Activated CD4-positive, alpha-beta memory T cell treated with anti-CD3 and anti-CD28 coated beads, Interleukin-2, amount 10 ng/mL, durations not matched to agents 7 days and 5 days (primary cell): ENCODE measurements around the gene MBD3. TPM values are rescaled to one million over a fixed set of nuclear protein-coding genes. Genes with fewer than 3 reads are reported as not detected.

Experiments used
- CTCF ChIA-PET: fragments of 350-600 bp; sonication (Branson Sonifier 250); formaldehyde crosslinking; loops from one replicate; lab custom pipeline; 2021; ENCODE audit warnings: antibody characterized with exemption, inconsistent platforms; lab: Charles Lee
- POLR2A ChIA-PET: fragments of 350-600 bp; sonication (Branson Sonifier 250); formaldehyde crosslinking; loops from one replicate; lab custom pipeline; 2021; ENCODE audit warnings: antibody characterized with exemption; lab: Charles Lee
- DNase-seq: peaks from one replicate; pipeline ENCODE4 v3.0.0-alpha.2; 2020
- H3K27ac Mint-ChIP-seq: one replicate; pipeline ENCODE4 v1.8.0; 2021; ENCODE audit warnings: mild to moderate bottlenecking, mixed read lengths
- H3K27me3 Mint-ChIP-seq: one replicate; pipeline ENCODE4 v1.8.0; 2021; ENCODE audit warnings: mixed read lengths
- H3K36me3 Mint-ChIP-seq: one replicate; pipeline ENCODE4 v1.8.0; 2021; ENCODE audit warnings: low read depth, mixed read lengths
- H3K4me1 Mint-ChIP-seq: one replicate; pipeline ENCODE4 v1.8.0; 2021; ENCODE audit warnings: mixed read lengths
- H3K4me3 Mint-ChIP-seq: one replicate; pipeline ENCODE4 v1.8.0; 2021; ENCODE audit warnings: mild to moderate bottlenecking, mixed read lengths
- H3K9me3 Mint-ChIP-seq: one replicate; pipeline ENCODE4 v1.8.0; 2021; ENCODE audit warnings: mixed read lengths
- total RNA-seq, 2 experiments: library from RNA; stranded (reverse); gene quantifications; one replicate each; pipeline ENCODE4 v1.2.3, GENCODE V29; 2021

Gene MBD3
- total RNA-seq, 2 experiments from 2014 or later: 63.6 to 66.8 TPM

DNA sequence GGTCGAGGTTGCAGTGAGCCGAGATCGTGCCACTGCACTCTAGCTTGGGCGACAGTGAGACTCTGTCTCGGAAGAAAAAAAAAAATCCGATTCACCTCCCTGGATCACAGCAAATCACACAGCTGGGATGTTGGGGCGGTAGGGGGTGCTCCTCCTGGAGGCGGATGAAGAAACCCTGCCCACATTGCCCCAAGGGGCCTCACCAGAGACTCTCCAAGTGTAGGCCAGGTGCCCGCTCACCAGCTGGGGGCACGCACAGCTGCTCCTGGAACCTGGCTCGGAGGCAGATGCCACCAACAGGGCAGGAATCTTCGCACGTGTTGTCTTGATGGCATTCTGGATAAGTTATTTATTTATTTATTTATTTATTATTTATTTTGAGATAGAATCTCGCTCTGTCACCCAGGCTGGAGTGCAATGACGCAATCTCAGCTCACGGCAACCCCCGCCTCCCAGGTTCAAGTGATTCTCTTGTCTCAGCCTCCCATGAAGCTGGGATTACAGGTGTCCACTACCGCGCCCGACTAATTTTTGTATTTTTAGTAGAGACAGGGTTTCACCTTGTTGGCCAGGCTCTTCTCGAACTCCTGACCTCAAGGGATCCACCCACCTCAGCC is 9.5 kb upstream of the MBD3 start:
- no peak overlapping the region for H3K27ac Mint-ChIP-seq
- POLR2A ChIA-PET: interaction anchor here (5.9 kb wide), 1 partner anchor 9 kb away, joined by 60 read pairs; the partner anchor contains the start of gene MBD3
- no peaks in the 10 kb centered on the region for H3K27me3 Mint-ChIP-seq

DNA sequence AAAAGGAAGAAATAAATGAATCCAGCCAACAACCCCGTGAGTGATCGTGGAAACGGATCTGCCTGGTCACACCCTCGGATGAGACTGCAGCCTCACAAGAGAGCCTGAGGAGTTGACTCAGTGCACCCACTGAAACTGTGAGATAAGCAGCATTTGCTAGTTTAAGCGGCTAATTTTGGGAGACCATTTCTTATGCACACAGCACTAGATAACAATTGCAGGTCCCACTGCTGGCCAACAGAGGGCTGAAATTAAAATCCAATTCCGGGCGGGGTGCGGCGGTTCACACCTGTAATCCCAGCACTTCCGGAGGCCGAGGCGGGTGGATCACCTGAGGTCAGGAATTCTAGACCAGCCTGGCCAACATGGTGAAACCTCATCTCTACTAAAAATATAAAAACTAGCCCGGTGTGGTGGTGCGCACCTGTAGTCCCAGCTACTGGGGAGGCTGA is 9.0 kb upstream of the MBD3 start:
- Mint-ChIP-seq H3K4me1 (peaks cover 36% of the 10 kb centered on the region), H3K27me3 (no peaks in the 10 kb centered on the region), H3K4me3 (no peak overlapping the region), H3K27ac (no peak overlapping the region), H3K9me3 (no peaks in the 10 kb centered on the region), H3K36me3 (peaks cover 28% of the 10 kb centered on the region)
- POLR2A ChIA-PET: interaction anchor here (5.9 kb wide), 1 partner anchor 8 kb away, joined by 60 read pairs; the partner anchor contains the start of gene MBD3
- CTCF ChIA-PET: interaction anchor here (1.2 kb wide), 1 partner anchor 9 kb away, joined by 3 read pairs; the partner anchor contains the start of gene MBD3
- no peak for DNase-seq

More for the DNA sequence above, 9.5 kb upstream of the MBD3 start:
- CTCF ChIA-PET: no interaction called here
- DNase-seq: no peak
- H3K9me3 Mint-ChIP-seq: no peaks in the 10 kb centered on the region
- peaks cover 26% of the 10 kb centered on the region for H3K36me3 Mint-ChIP-seq
- H3K4me3 Mint-ChIP-seq: no peak overlapping the region
- H3K4me1 Mint-ChIP-seq: peaks cover 40% of the 10 kb centered on the region

DNA sequence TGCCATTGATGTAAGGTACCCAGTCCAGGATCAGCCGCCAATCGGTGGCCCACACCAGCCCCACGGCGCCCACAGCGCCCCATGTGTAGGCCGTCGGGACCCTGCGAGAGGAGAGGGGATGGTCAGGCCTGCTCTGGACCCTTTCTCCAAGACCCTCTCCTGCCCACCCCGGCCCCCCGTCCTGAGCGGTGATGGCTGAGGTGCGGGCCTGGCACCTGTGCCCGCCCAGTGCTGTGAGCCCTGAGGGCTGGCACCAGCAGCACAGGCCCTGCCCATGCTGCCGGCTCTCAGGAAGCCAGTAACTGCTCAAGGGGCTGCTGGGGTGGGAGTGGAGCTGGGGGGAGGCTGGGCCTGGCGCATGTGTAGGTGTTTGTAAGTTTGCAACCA is 6.8 kb upstream of the MBD3 start:
- H3K9me3 Mint-ChIP-seq: no peaks in the 10 kb centered on the region
- no peak overlapping the region for H3K27ac Mint-ChIP-seq
- peaks cover 28% of the 10 kb centered on the region for H3K36me3 Mint-ChIP-seq
- no peak overlapping the region for H3K4me3 Mint-ChIP-seq
- no peak for DNase-seq
- ChIA-PET POLR2A (no interaction called here), CTCF (no interaction called here)
- H3K27me3 Mint-ChIP-seq: no peaks in the 10 kb centered on the region
- H3K4me1 Mint-ChIP-seq: peaks cover 23% of the 10 kb centered on the region

DNA sequence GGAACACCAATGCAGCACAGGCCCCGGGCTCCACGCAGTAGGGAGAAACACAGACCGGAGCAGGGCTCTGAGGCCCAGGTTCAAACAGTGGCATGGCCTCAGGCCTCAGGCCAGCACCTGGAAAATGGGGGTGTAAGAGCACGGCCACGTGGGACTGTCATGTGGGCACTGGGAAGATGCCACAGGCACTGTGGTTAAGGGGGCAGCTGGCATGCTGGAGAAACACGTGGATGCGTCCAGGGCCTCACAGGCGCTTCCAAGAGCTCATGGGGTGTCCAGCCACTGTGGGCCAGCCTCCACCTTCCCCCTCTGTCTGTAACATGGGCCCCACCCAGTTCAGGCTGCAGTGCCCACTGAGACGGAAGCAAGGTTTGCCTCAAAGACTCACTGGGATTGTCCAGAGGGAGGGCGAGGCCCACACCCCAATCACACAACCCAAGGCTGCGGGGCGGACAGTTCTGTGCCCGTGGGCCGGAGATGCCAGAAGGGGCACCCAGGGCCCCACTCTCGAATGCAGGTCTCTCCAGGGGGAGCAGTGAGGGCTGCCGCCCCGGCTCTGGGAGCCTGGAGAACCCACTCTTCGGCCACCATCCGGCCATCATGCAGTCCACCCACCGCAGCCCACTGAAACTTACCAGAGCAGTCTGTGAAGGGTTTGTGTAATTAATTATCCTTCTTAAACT is 6.3 kb upstream of the MBD3 start:
- peaks cover 28% of the 10 kb centered on the region for H3K36me3 Mint-ChIP-seq
- ChIA-PET POLR2A (no interaction called here), CTCF (no interaction called here)
- no peaks in the 10 kb centered on the region for H3K9me3 Mint-ChIP-seq
- H3K4me3 Mint-ChIP-seq: no peak overlapping the region
- no peaks in the 10 kb centered on the region for H3K27me3 Mint-ChIP-seq
- H3K4me1 Mint-ChIP-seq: peaks cover 18% of the 10 kb centered on the region
- no peak overlapping the region for H3K27ac Mint-ChIP-seq
- no peak for DNase-seq

DNA sequence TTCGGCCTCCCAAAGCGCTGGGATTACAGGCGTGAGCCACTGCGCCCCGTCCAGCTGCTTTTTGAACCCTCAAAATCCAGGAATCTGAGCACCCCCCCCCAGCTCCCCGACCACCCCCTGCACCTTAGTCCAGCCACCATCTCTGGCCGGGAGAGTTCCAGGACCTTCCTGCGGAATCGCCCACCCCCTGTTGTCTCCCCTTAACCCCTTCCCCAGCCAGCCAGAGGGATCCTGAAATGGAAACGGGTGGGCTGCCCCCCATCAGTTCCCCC is 772 bp upstream of the MBD3 start:
- H3K4me3 Mint-ChIP-seq: peak overlapping the region; percentile 85
- H3K36me3 Mint-ChIP-seq: peaks cover 18% of the 10 kb centered on the region
- no peaks in the 10 kb centered on the region for H3K27me3 Mint-ChIP-seq
- ChIA-PET CTCF (interaction anchor here (1.2 kb wide), 1 partner anchor 13 kb away, joined by 6 read pairs; no protein-coding TSS in a partner anchor), POLR2A (interaction anchor here (1.1 to 2.8 kb wide), 3 partner anchors 10 to 218 kb away, joined by 3 to 60 read pairs (median 6); partner anchors contain the start of gene UQCR11)
- no peak overlapping the region for H3K27ac Mint-ChIP-seq
- no peak for DNase-seq
- H3K4me1 Mint-ChIP-seq: peaks cover 19% of the 10 kb centered on the region
- H3K9me3 Mint-ChIP-seq: no peaks in the 10 kb centered on the region

DNA sequence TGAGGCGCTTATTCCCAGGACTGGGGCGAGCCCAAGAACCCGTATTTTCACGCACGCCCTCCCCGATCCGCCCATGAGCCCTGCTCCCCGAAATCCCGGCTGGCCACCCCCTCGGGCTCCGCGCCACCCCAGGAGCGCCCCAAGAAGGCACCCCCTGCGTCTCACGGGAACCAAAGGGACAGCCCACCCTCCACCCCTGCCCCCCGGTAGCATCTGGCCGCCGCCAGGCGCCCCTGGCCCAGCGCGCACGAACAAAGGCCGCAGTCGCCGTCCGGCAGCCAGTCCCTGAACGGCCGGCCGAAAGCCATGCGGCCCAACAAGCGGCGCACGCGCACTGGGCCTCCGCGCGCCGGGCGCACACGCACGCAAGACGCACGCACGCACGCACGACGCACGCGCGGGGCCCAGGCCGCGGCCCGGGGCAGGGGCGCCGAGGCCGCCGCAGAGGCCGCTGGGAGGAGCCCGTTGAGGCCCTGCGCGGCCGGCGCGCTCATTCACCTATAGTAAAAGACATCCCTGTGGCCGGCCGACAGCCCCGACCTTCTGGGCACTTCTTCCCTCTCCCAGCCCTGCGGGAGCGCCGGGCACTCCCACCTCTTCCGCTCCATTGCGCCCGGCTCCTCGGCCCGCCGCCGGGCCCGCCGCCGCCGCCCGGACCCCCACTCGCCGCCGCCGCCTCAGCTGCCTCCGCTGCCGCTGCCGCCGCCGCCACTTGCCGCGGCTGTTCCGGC is 476 bp downstream of the MBD3 start:
- ChIA-PET CTCF (interaction anchor here (0.8 to 2.0 kb wide), 4 partner anchors 9 to 15 kb away, joined by 3 to 7 read pairs (median 5); no protein-coding TSS in a partner anchor), POLR2A (interaction anchor here (1.0 to 2.8 kb wide), 6 partner anchors 8 to 239 kb away, joined by 3 to 60 read pairs (median 6); partner anchors contain the start of genes TCF3 and UQCR11)
- H3K4me3 Mint-ChIP-seq: peak overlapping the region; percentile 83
- H3K4me1 Mint-ChIP-seq: peaks cover 25% of the 10 kb centered on the region
- no peaks in the 10 kb centered on the region for H3K9me3 Mint-ChIP-seq
- H3K27me3 Mint-ChIP-seq: no peaks in the 10 kb centered on the region
- peak overlapping the region; percentile 83 for H3K27ac Mint-ChIP-seq
- peak; percentile 87 for DNase-seq
- H3K36me3 Mint-ChIP-seq: peaks cover 15% of the 10 kb centered on the region

DNA sequence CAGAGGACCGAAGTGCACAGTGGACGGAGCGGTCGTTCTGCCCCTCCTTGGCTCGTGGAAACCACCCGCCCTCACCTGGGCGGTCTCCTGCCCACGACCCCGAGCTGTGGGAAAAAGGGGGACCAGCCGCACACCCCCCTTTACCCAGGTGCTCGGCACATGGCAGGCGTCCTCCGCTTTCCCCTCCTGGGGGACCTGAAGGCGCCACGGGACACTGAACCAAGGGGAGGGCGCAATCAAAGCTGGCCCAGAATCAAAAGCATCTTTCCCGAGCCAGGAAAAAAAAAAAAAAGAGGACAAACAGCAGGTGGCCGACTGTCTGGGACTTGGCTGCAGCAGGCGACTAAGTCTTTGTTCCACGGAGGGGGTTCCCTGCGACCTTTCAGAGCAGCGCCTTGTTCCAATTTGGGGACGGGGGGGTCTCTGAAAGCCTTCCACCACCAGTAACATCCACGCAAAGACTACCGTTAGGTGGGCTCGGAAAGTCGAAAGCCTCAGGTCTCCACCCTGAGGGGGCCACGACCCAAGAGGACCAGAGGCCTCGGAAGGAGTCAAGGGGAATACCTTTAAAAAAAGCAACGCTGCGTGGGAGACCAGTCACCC is 1.1 kb downstream of the MBD3 start:
- H3K27ac Mint-ChIP-seq: peak overlapping the region; percentile 83
- peak overlapping the region; percentile 83 for H3K4me3 Mint-ChIP-seq
- no peaks in the 10 kb centered on the region for H3K27me3 Mint-ChIP-seq
- H3K9me3 Mint-ChIP-seq: no peaks in the 10 kb centered on the region
- CTCF ChIA-PET: interaction anchor here (1.1 to 2.0 kb wide), 4 partner anchors 14 to 81 kb away, joined by 4 to 6 read pairs (median 4); partner anchors contain the start of gene UQCR11
- H3K4me1 Mint-ChIP-seq: peaks cover 25% of the 10 kb centered on the region
- no peak for DNase-seq
- POLR2A ChIA-PET: interaction anchor here (0.8 to 2.3 kb wide), 4 partner anchors 13 to 322 kb away, joined by 3 to 17 read pairs (median 8); partner anchors contain the start of genes CIRBP, TCF3 and UQCR11
- H3K36me3 Mint-ChIP-seq: peaks cover 13% of the 10 kb centered on the region

DNA sequence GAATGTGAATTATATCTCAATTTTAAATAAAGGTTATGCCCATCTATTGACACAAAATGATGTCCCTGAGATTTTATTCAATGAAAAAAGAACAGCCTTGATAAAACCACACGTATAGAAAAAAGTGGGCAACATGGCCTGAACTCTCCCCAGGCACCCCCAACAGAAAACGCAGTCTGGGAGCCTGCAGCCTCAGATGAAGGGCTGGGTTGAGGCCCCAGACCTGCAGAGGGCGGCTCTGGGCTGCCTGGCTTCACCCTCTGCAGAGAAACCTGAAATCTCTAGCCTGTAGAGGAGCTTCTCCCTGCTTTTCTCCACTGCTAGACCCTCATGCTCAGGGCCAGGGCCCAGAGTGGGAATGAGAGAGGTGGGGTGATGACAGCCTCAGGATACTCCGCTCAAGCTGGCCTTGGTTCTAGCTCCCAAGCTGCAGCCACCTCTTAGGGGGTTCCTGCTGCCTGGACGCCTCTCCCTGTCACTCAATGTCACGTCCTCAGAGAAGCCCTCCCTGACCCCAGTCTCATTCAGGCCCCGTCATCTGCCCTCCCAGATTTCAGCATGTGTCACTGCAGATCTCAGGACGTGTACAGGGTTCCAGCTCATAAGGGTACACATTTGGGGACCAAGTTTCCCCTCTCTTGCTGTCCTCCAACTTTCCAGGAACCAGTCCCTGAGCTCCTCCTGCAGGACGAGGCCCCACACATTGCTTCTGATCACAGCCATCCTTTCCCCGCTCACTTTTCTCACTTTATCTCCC is 1.8 kb downstream of the MBD3 start:
- ChIA-PET CTCF (interaction anchor here (0.6 to 2.0 kb wide), 5 partner anchors 15 to 311 kb away, joined by 3 to 6 read pairs (median 4); partner anchors contain the start of gene UQCR11), POLR2A (interaction anchor here (0.8 to 2.3 kb wide), 6 partner anchors 14 to 322 kb away, joined by 3 to 17 read pairs (median 5); partner anchors contain the start of genes CIRBP, TCF3 and UQCR11)
- H3K27ac Mint-ChIP-seq: peak overlapping the region; percentile 83
- H3K9me3 Mint-ChIP-seq: no peaks in the 10 kb centered on the region
- H3K4me3 Mint-ChIP-seq: peak overlapping the region; percentile 83
- H3K4me1 Mint-ChIP-seq: peaks cover 28% of the 10 kb centered on the region
- H3K27me3 Mint-ChIP-seq: no peaks in the 10 kb centered on the region
- DNase-seq: peak; percentile 43
- H3K36me3 Mint-ChIP-seq: peaks cover 16% of the 10 kb centered on the region

DNA sequence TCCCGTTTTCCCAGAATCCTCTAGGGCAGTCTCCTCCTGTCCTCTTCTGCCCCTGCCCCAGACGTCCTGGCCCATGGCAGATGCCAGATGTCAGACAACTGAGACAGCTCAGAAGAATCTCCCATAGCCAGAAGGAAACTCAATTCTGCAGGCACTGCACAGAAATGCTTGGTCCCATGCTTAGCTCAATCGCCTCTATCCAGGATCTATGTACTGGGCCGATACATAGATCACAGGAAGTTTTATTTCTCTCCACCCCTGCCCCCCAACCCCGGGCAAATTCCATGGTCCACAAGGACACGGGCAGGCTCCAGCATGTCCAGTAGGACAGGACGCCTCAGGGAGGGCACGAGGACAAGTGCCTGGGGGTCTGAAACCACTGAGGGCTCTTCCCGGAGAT is 4.8 kb downstream of the MBD3 start:
- Mint-ChIP-seq H3K27ac (no peak overlapping the region), H3K4me1 (peaks cover 25% of the 10 kb centered on the region), H3K27me3 (no peaks in the 10 kb centered on the region), H3K9me3 (no peaks in the 10 kb centered on the region), H3K36me3 (peaks cover 34% of the 10 kb centered on the region), H3K4me3 (no peak overlapping the region)
- DNase-seq: no peak
- POLR2A ChIA-PET: no interaction called here
- CTCF ChIA-PET: no interaction called here

DNA sequence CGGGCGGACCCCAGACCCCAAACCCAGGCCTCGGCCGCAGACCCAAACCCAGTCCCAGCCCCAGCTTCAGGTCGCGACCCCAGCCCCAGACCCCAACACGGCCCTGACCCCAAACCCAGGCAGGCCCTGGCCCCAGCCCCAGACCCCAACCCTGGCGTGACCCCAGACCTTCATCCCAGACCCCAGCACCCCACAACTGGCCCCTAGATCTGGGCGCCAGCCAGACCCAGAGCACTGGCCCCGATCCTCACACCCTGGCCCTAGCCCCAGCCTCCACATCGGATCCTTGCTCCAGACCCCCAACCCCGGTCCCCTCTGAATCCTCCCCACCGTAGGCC is 7.5 kb downstream of the MBD3 start:
- peaks cover 43% of the 10 kb centered on the region for H3K36me3 Mint-ChIP-seq
- ChIA-PET CTCF (no interaction called here), POLR2A (interaction anchor here (0.8 kb wide), 1 partner anchor 113 kb away, joined by 3 read pairs; no protein-coding TSS in a partner anchor)
- DNase-seq: no peak
- peaks cover 13% of the 10 kb centered on the region for H3K4me1 Mint-ChIP-seq
- H3K9me3 Mint-ChIP-seq: no peaks in the 10 kb centered on the region
- no peak overlapping the region for H3K4me3 Mint-ChIP-seq
- no peak overlapping the region for H3K27ac Mint-ChIP-seq
- H3K27me3 Mint-ChIP-seq: no peaks in the 10 kb centered on the region

DNA sequence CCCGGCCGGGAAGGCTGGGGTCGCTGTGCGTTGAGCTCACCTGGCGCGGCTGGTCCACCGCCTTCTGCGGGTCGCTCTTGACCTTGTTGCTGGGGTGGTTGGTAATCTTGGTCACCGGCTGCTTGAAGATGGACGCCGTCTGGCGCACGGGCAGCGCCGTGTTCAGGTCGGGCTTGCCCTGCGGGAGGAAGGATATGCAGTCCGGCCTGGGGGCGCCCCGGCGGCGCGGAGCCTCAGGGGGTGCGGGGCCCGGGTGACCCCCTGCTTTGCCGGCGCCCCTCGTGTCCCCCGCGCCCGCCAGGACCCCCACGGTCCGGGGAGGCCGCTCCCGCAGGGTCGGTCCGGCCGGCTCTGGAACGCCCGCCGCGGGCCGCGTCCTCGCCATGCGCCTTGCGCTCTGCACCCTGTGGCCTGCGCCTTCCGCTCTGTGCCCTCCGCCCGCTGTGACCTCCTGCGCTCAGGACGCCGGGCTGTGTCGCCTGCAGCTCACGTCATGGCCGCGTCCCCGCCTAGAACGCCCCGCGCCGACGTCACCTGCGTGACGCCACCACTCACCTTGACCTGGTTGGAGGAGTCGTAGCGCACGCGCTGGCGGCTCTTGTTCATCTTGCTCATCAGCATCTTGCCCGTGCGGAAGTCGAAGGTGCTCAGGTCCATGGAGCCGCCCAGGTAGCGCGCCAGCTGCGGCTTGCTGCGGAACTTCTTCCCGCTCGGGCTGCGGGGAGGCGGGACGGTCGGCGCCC is 8.0 kb downstream of the MBD3 start:
- no peak overlapping the region for H3K4me3 Mint-ChIP-seq
- no peaks in the 10 kb centered on the region for H3K9me3 Mint-ChIP-seq
- no peak for DNase-seq
- POLR2A ChIA-PET: interaction anchor here (1.2 to 1.5 kb wide), 2 partner anchors 8 to 21 kb away, joined by 4 to 6 read pairs; partner anchors contain the start of gene MBD3
- H3K36me3 Mint-ChIP-seq: peaks cover 46% of the 10 kb centered on the region
- peaks cover 12% of the 10 kb centered on the region for H3K4me1 Mint-ChIP-seq
- CTCF ChIA-PET: no interaction called here
- no peak overlapping the region for H3K27ac Mint-ChIP-seq
- H3K27me3 Mint-ChIP-seq: no peaks in the 10 kb centered on the region
